ENCODE data around the gene DNAAF9. TPM values are rescaled to one million over a fixed set of nuclear protein-coding genes. Genes with fewer than 3 reads are reported as not detected.

DNAAF9 gene
- total and polyA plus RNA-seq, 3 donors from 2014 or later: 22.1 to 36.8 (median 31.6) TPM

- no peaks in the 10 kb centered on the region for H3K27me3 ChIP-seq
- no peaks in the 10 kb centered on the region for H3K9me3 ChIP-seq
- no peak for TF ChIP-seq CTCF (IDR thresholded peaks at IDR 0.05)
- TF ChIP-seq POLR2A (IDR thresholded peaks at IDR 0.05): no peak
- 58 to 86% methylated on average over 1 of the region's 1 CpG for WGBS, 2 donors
- H3K4me1 ChIP-seq: no peaks in the 10 kb centered on the region
- intact Hi-C loops (cut with DNase I; ENCODE audit: low total_unique reads): no loop called here
- DNase-seq: no peak
- no peaks in the 10 kb centered on the region for H3K36me3 ChIP-seq (ENCODE audit: low read depth, missing control alignments)
- H3K27ac ChIP-seq: no peak overlapping the region
- no peak overlapping the region for H3K4me3 ChIP-seq
Observed at GRCh38 chr20:3398681-3399252, 8.7 kb downstream of the DNAAF9 start.

GRCh38 chr20:3396492-3396891 is 11.0 kb downstream of the DNAAF9 start:
- Histone ChIP-seq H3K27ac (no peak overlapping the region), H3K36me3 (ENCODE audit: low read depth, missing control alignments) (no peaks in the 10 kb centered on the region), H3K27me3 (no peaks in the 10 kb centered on the region), H3K4me1 (no peaks in the 10 kb centered on the region), H3K9me3 (no peaks in the 10 kb centered on the region), H3K4me3 (no peak overlapping the region)
- intact Hi-C loops (cut with DNase I; ENCODE audit: low total_unique reads): no loop called here
- 92 to 93% methylated on average over 2 of the region's 2 CpGs for WGBS, 2 donors
- DNase-seq: no peak
- TF ChIP-seq POLR2A (IDR thresholded peaks at IDR 0.05) (no peak), CTCF (IDR thresholded peaks at IDR 0.05) (no peak)

- DNase-seq: no peak
- 84 to 91% methylated on average over 1 of the region's 1 CpG for WGBS, 2 donors
- H3K4me1 ChIP-seq: no peaks in the 10 kb centered on the region
- no peak overlapping the region for H3K27ac ChIP-seq
- H3K27me3 ChIP-seq: no peaks in the 10 kb centered on the region
- H3K9me3 ChIP-seq: no peaks in the 10 kb centered on the region
- H3K36me3 ChIP-seq (ENCODE audit: low read depth, missing control alignments): no peaks in the 10 kb centered on the region
- TF ChIP-seq POLR2A (IDR thresholded peaks at IDR 0.05) (no peak), CTCF (IDR thresholded peaks at IDR 0.05) (no peak)
- intact Hi-C loops (cut with DNase I; ENCODE audit: low total_unique reads): no loop called here
- no peak overlapping the region for H3K4me3 ChIP-seq
Observed at GRCh38 chr20:3392756-3393155, 14.7 kb downstream of the DNAAF9 start.

GRCh38 chr20:3390759-3391425 is 16.6 kb downstream of the DNAAF9 start:
- Histone ChIP-seq H3K9me3 (no peaks in the 10 kb centered on the region), H3K4me3 (no peak overlapping the region), H3K36me3 (ENCODE audit: low read depth, missing control alignments) (no peaks in the 10 kb centered on the region), H3K27ac (no peak overlapping the region), H3K27me3 (no peaks in the 10 kb centered on the region), H3K4me1 (no peaks in the 10 kb centered on the region)
- TF ChIP-seq POLR2A (IDR thresholded peaks at IDR 0.05) (no peak), CTCF (IDR thresholded peaks at IDR 0.05) (no peak)
- no peak for DNase-seq
- intact Hi-C loops (cut with DNase I; ENCODE audit: low total_unique reads): no loop called here
- 70 to 71% methylated on average over 3 of the region's 3 CpGs for WGBS, 2 donors

Data from testis (tissue), 3 donors.